Endothelial cell of umbilical vein (primary cell): Measurements from ENCODE around the gene GALNT14. TPM values are rescaled to one million over a fixed set of nuclear protein-coding genes. Genes with fewer than 3 reads are reported as not detected.

ENCODE experiments used
- BruUV-seq: library from RNA; stranded (reverse); fragments of 400-500 nt; replicated peaks from 2 replicates; lab custom pipeline; 2021; lab: Mats Ljungman, UMichigan
- CTCF ChIA-PET: fragments of 300-600, 350-600 bp; sonication (Branson Sonifier 250); formaldehyde crosslinking; loops from one replicate; lab custom pipeline; 2021; ENCODE audit warnings: antibody characterized with exemption, inconsistent platforms; lab: Charles Lee
- POLR2A ChIA-PET: fragments of 300-600, 350-600 bp; sonication (Branson Sonifier 250); formaldehyde crosslinking; loops from one replicate; lab custom pipeline; 2021; ENCODE audit warnings: antibody characterized with exemption, inconsistent platforms; lab: Charles Lee
- DNase-seq: peaks from one replicate; pipeline ENCODE4 v3.0.0-alpha.2; 2011; ENCODE audit warnings: low read depth, low spot score
- FAIRE-seq: peaks from 2 replicates; lab custom pipeline; 2011; peaks lifted over from hg19 to GRCh38; lab: Jason Lieb, UNC
- H2AFZ ChIP-seq: 2 replicates; pipeline ENCODE4 v1.6.0; 2012; ENCODE audit warnings: low read depth, low read length, control low read depth, inconsistent platforms
- H3K27ac ChIP-seq: 2 replicates; pipeline ENCODE4 v1.5.1; 2011; ENCODE audit warnings: low read depth, mild to moderate bottlenecking, control low read depth, low read length, moderate library complexity; ENCODE audit not compliant: insufficient read depth
- H3K27me3 ChIP-seq, 2 experiments: 2 replicates each; pipeline versions ENCODE4 v1.6.0 to v1.6.1; 2011; ENCODE audit warnings: low read length in 2 of 2, mixed read lengths in 1 of 2; ENCODE audit not compliant: control insufficient read depth in 2 of 2, insufficient read depth in 2 of 2
- H3K36me3 ChIP-seq, 2 experiments: 2 replicates in 1 of 2; 3 replicates in 1 of 2; pipeline ENCODE4 v1.5.1; 2011; ENCODE audit warnings: low read length in 2 of 2, mild to moderate bottlenecking in 1 of 2, moderate library complexity in 1 of 2; ENCODE audit not compliant: control insufficient read depth in 2 of 2, insufficient read depth in 2 of 2; ENCODE audit errors: extremely low read depth in 1 of 2
- H3K4me1 ChIP-seq: 3 replicates; pipeline ENCODE4 v1.5.1; 2011; ENCODE audit warnings: mild to moderate bottlenecking, low read length; ENCODE audit not compliant: control insufficient read depth, insufficient read depth; ENCODE audit errors: extremely low read depth
- H3K4me2 ChIP-seq: 2 replicates; pipeline ENCODE4 v1.6.1; 2011; ENCODE audit warnings: low read length, control low read depth, mixed read lengths; ENCODE audit not compliant: insufficient read depth
- H3K4me3 ChIP-seq, 3 experiments: fragments of 200-600 bp in 1 of 3; sonication (generic), shearing (Covaris generic) in 1 of 3; replicated peaks in 1 of 3; 2 replicates each; pipeline ENCODE4 v1.5.1; 2011 to 2016; ENCODE audit warnings: control low read depth in 3 of 3, low read length in 3 of 3, mild to moderate bottlenecking in 2 of 3, inconsistent platforms in 1 of 3, low read depth in 1 of 3, moderate library complexity in 1 of 3; ENCODE audit not compliant: insufficient read depth in 1 of 3
- H3K79me2 ChIP-seq: 2 replicates; pipeline ENCODE4 v1.6.0; 2012; ENCODE audit warnings: low read length, inconsistent platforms; ENCODE audit not compliant: control insufficient read depth, insufficient read depth
- H3K9ac ChIP-seq: replicated peaks from 2 replicates; pipeline ENCODE3; 2011; ENCODE audit warnings: low read length, control low read depth; ENCODE audit not compliant: insufficient read depth; ENCODE audit errors: extremely low read depth
- H3K9me1 ChIP-seq: replicated peaks from 3 replicates; pipeline ENCODE4 v1.6.0; 2011; ENCODE audit warnings: mild to moderate bottlenecking, low read length; ENCODE audit not compliant: control insufficient read depth, insufficient read depth; ENCODE audit errors: extremely low read depth
- H3K9me3 ChIP-seq: replicated peaks from 2 replicates; pipeline ENCODE4 v1.5.1; 2012; ENCODE audit warnings: low read length, inconsistent platforms; ENCODE audit not compliant: control insufficient read depth, insufficient read depth
- H4K20me1 ChIP-seq: replicated peaks from 2 replicates; pipeline ENCODE3; 2011; ENCODE audit warnings: mild to moderate bottlenecking, low read length; ENCODE audit not compliant: control insufficient read depth, insufficient read depth; ENCODE audit errors: extremely low read depth
- EZH2 ChIP-seq: IDR thresholded peaks from 2 replicates; pipeline ENCODE4 v1.6.1; 2012; ENCODE audit warnings: borderline replicate concordance, low read depth, mild to moderate bottlenecking, moderate library complexity, low read length, inconsistent platforms; ENCODE audit not compliant: severe bottlenecking
- FOS ChIP-seq: IDR thresholded peaks from 2 replicates; pipeline ENCODE4 v1.6.1; 2011; ENCODE audit warnings: mild to moderate bottlenecking, low read length, moderate library complexity, borderline replicate concordance; ENCODE audit not compliant: insufficient read depth
- GATA2 ChIP-seq: IDR thresholded peaks from 2 replicates; pipeline ENCODE4 v1.7.0; 2011; ENCODE audit warnings: low read depth, mild to moderate bottlenecking, moderate library complexity, mixed read lengths, low read length; ENCODE audit not compliant: insufficient read length, insufficient read depth
- MYC ChIP-seq: IDR thresholded peaks from one replicate; pipeline ENCODE4 v1.6.1; 2011; ENCODE audit warnings: mild to moderate bottlenecking, low read depth, low read length
- POLR2A ChIP-seq: IDR thresholded peaks from 2 replicates; pipeline ENCODE4 v1.6.1; 2012; ENCODE audit warnings: low read depth, mild to moderate bottlenecking, control low read depth, low read length
- POLR2AphosphoS5 ChIP-seq: IDR thresholded peaks from 2 replicates; pipeline ENCODE4 v1.6.1; 2012; ENCODE audit warnings: low read depth, mild to moderate bottlenecking, control low read depth, low read length, moderate library complexity; ENCODE audit not compliant: insufficient read depth
- dilution Hi-C: fragments of 300-500 bp; cut with MboI; formaldehyde crosslinking; loops from one replicate; pipeline ENCODE4 v1.15.0; 2019; ENCODE audit warnings: low sequenced_read_pairs; ENCODE audit not compliant: extremely low pct_ligation_motif_present
- intact Hi-C: fragments of 100-400 bp; cut with micrococcal nuclease; formaldehyde crosslinking; loops from one replicate; pipeline ENCODE4 v1.10.0; 2022
- polyA plus RNA-seq, 4 experiments: library from polyadenylated mRNA; depleted of rRNA in 3 of 4; stranded (reverse) in 3 of 4; unstranded in 1 of 4; fragments of >200 nt; gene quantifications; 2 replicates each; pipeline versions ENCODE4 v1.2.1 to v1.2.3, GENCODE V29; 2011 to 2012; ENCODE audit warnings: missing spikeins in 1 of 4
- total RNA-seq: library from RNA; stranded (reverse); gene quantifications from 2 replicates; pipeline ENCODE4 v1.2.3, GENCODE V29; 2021
- TF ChIP-seq, protein P1 (sequence below), 2 donors: IDR thresholded peaks; 1 replicate in 1 of 2; 2 replicates in 1 of 2; pipeline ENCODE4 v1.5.1; 2011; ENCODE audit warnings: low read length in 2 of 2, mild to moderate bottlenecking in 2 of 2, moderate library complexity in 2 of 2, control low read depth in 1 of 2, inconsistent platforms in 1 of 2, low read depth in 1 of 2; ENCODE audit not compliant: insufficient read depth in 1 of 2; ENCODE audit errors: extremely low read depth in 1 of 2
- TF ChIP-seq, protein P2 (sequence below): IDR thresholded peaks from 2 replicates; pipeline ENCODE4 v1.6.1; 2011; ENCODE audit not compliant: insufficient read depth, insufficient read length

GALNT14 gene
- total and polyA plus RNA-seq, 2 donors (not counting 3 experiments of a cell fraction or from before 2014, with no cell fraction given) = 0.04 to 0.40 TPM

DNA sequence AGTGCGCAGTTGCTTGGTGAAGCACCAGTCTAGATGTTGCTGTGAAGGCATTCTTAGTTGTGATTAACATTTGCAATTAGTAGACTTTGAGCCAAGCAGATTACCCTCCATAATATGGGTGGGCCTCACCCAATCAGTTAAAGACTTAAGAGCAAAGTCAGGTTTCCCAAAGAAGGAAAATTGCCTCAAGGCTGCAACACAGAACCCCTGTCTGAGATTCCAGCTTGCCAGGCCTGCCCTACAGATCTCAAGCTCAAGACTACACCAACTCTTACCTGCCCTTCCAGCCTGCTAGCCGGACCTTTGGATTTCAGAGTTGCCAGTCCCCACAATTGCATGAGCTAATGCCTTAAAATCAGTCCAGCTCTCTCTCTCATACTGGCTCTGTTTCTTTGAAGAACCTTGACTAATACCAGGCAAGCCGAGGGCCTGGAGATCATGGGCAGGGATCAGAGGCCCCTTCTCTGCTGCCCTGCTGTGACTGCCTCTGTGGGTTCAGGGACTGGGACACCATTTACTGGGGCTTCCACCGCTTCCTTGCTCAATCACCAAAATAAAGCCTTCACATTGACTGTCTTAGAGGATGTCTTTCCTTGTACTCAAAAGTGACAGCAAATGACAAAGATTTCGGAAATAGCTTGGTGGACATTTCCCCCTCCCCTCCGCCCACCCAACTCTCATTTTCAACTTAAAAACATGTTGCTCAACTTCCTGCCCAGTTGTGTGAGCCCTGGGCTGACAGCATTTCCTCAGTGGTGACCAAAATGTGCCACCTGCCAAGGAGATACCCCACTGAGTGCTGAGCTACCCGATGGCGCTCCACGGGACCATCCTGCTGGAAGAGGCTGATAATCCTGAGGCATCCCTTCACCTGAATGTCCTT lies 86.7 kb downstream of the GALNT14 start:
- no peak for TF ChIP-seq FOS
- TF ChIP-seq POLR2A = no peak
- Histone ChIP-seq H2AFZ (no peak overlapping the region), H3K27ac (no peak overlapping the region), H3K4me3 (no peak overlapping the region), H3K27me3 (no peaks in the 10 kb centered on the region), H3K9ac (no peak overlapping the region), H3K36me3 (no peaks in the 10 kb centered on the region), H3K4me1 (no peaks in the 10 kb centered on the region), H3K4me2 (no peak overlapping the region), H3K9me3 (peaks cover 2% of the 10 kb centered on the region), H4K20me1 (no peaks in the 10 kb centered on the region), H3K79me2 (no peaks in the 10 kb centered on the region), H3K9me1 (no peaks in the 10 kb centered on the region)
- no peak for DNase-seq
- intact Hi-C loops = no loop called here
- POLR2A ChIA-PET = no interaction called here
- dilution Hi-C loops = no loop called here
- CTCF ChIA-PET = no interaction called here
- FAIRE-seq = no peak
- BruUV-seq = no TSS peak

DNA sequence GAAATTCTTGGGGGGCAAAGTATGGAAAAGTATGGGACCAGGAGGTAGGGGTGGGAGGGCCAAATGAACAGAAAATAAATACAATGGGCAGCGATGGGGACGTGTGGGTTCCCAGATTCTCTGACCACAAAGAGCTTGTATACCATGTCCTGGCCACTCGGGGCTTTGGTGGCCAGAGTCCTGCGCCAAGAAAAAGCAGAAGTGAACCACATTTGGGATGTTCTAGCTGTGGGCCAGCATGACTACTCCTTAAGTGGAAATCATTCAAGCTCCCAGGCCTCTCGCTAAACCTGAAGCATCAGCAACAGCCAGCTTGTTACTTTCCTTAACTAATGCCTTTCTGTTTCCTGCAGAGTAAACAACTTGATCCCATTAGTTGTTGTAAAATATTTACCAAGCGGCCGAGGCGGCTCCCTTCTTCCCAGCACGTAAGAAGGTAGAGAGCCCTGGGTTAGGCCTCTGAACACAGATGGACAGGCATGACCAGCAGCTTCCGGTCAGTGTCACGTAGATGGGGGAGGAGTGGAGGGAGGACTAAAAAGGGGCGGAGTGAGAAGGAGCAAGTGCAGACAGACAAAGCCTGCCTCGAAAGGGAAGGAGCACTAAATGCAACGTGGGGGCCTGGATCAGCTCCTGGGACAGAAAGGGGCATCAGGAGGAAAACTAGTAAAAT lies 88.2 kb downstream of the GALNT14 start:
- no peaks in the 10 kb centered on the region for H3K9me1 ChIP-seq
- peaks cover 2% of the 10 kb centered on the region for H3K9me3 ChIP-seq
- H2AFZ ChIP-seq = no peak overlapping the region
- no peaks in the 10 kb centered on the region for H4K20me1 ChIP-seq
- H3K4me3 ChIP-seq = no peak overlapping the region
- ChIA-PET POLR2A (no interaction called here), CTCF (no interaction called here)
- TF ChIP-seq, protein P1, sequence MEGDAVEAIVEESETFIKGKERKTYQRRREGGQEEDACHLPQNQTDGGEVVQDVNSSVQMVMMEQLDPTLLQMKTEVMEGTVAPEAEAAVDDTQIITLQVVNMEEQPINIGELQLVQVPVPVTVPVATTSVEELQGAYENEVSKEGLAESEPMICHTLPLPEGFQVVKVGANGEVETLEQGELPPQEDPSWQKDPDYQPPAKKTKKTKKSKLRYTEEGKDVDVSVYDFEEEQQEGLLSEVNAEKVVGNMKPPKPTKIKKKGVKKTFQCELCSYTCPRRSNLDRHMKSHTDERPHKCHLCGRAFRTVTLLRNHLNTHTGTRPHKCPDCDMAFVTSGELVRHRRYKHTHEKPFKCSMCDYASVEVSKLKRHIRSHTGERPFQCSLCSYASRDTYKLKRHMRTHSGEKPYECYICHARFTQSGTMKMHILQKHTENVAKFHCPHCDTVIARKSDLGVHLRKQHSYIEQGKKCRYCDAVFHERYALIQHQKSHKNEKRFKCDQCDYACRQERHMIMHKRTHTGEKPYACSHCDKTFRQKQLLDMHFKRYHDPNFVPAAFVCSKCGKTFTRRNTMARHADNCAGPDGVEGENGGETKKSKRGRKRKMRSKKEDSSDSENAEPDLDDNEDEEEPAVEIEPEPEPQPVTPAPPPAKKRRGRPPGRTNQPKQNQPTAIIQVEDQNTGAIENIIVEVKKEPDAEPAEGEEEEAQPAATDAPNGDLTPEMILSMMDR (IDR thresholded peaks at IDR 0.05; ENCODE audit: extremely low read depth in 1 of 2, insufficient read depth in 1 of 2, low read depth in 1 of 2, low read length in 2 of 2) = no peak
- no peak for TF ChIP-seq POLR2A
- TF ChIP-seq GATA2 = no peak
- no peak for TF ChIP-seq POLR2AphosphoS5
- TF ChIP-seq EZH2 = no peak
- TF ChIP-seq, protein P2, sequence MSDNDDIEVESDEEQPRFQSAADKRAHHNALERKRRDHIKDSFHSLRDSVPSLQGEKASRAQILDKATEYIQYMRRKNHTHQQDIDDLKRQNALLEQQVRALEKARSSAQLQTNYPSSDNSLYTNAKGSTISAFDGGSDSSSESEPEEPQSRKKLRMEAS = no peak
- TF ChIP-seq MYC = no peak
- no peaks in the 10 kb centered on the region for H3K36me3 ChIP-seq
- no peak for FAIRE-seq
- no TSS peak for BruUV-seq
- H3K4me1 ChIP-seq = no peaks in the 10 kb centered on the region
- no peak overlapping the region for H3K9ac ChIP-seq
- H3K27ac ChIP-seq = no peak overlapping the region
- no peak overlapping the region for H3K4me2 ChIP-seq
- dilution Hi-C loops = no loop called here
- H3K27me3 ChIP-seq = no peaks in the 10 kb centered on the region
- no peaks in the 10 kb centered on the region for H3K79me2 ChIP-seq
- intact Hi-C loops = no loop called here
- DNase-seq = no peak
